ENCODE data around the gene TMEM116.
"Not testable (repeated sequence)": the region's sequence is repeated elsewhere in the genome, so short reads cannot be mapped to it uniquely, and the experiment has no call there.

TMEM116 gene

DNA sequence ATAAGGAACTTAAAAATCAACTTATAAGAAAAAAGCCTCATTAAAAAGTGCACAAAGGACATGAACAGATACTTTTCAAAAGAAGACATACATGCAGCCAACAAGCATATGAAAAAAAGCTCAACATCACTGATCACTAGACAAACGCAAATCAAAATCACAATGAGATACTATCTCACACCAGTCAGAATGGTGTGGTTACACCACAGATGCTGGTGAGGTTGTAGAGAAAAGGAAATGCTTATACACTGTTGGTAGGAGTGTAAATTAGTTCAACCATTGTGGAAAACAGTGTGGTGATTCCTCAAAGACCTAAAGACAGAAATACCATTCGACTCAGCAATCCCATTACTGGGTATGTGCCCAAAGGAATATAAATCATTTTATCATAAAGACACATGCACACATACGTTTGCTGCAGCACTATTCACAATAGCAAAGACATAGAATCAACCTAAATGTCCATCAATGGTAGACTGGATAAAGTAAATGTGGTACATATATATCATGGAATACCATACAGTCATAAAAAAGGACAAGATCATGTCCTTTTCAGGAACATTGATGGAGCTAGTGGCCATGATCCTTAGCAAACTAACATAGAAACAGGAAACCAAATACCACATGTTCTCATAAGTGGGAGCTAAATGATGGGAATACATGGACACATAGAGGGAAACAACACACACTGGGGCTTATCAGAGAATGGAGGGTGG is 61.8 kb downstream of the TMEM116 start:
- not testable (repeated sequence) for H3K27ac ChIP-seq (ENCODE audit: low read length); H3K4me3 ChIP-seq (ENCODE audit: low read length); H3K9me3 ChIP-seq (ENCODE audit: control insufficient read depth, insufficient read depth, low read length); H3K27me3 ChIP-seq (ENCODE audit: control insufficient read depth, insufficient read depth, low read length); DNase-seq (ENCODE audit: low read depth, low spot score); H3K4me1 ChIP-seq (ENCODE audit: control insufficient read depth, insufficient read depth, low read length); H3K36me3 ChIP-seq (ENCODE audit: control insufficient read depth, insufficient read depth, low read length)
- WGBS (ENCODE audit: insufficient coverage, insufficient read length), result no CpG with 5 or more reads among the region's 3 CpGs

DNA sequence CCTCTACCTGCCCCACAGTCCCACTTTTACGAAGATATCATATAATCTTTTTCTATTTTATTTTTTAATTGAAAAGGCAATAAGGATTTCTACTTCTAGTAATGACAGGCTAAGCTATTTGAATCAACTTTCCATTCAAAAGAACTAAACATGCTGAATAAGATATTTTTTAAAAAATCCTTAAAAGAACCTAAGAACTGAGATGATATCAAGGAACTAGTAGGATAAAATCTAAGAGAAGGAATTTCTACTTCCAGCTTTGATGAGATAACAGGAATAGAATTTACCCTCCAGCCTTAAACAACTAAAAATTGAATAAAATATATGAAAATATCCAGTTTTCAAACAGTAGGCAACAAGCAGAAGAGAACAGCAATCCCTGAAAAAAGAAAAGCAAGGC is 69.0 kb downstream of the TMEM116 start:
- no peak overlapping the region for H3K4me3 ChIP-seq (ENCODE audit: low read length)

DNA sequence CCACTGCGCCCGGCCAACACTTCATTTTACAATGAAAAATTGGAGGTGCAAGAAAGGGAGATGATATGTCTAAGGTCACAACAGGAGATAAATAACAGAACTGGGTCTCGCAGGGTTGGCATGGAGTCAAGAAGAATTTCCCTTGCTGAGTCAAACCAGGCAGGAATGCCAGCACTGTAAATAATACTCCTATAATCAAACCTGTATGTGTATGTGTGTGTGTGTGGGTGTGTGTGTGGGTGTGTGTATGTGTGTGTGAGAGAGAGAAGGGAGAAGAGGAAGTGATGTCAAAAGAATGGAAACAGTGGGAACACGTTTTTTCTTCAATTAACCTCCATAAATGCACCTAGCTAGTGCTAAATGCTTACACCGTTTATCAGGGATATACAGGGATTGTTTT is 70.4 kb downstream of the TMEM116 start:
- Histone ChIP-seq H3K27me3 (ENCODE audit: control insufficient read depth, insufficient read depth, low read length) (no peaks in the 10 kb centered on the region), H3K9me3 (ENCODE audit: control insufficient read depth, insufficient read depth, low read length) (no peaks in the 10 kb centered on the region), H3K4me3 (ENCODE audit: low read length) (no peak overlapping the region), H3K36me3 (ENCODE audit: control insufficient read depth, insufficient read depth, low read length) (no peaks in the 10 kb centered on the region), H3K27ac (ENCODE audit: low read length) (no peak overlapping the region), H3K4me1 (ENCODE audit: control insufficient read depth, insufficient read depth, low read length) (no peaks in the 10 kb centered on the region)
- DNase-seq (ENCODE audit: low read depth, low spot score), result no peak
- WGBS (ENCODE audit: insufficient coverage, insufficient read length), result 100% methylated on average over 1 of the region's 5 CpGs

More for the DNA sequence above, 69.0 kb downstream of the TMEM116 start:
- H3K9me3 ChIP-seq (ENCODE audit: control insufficient read depth, insufficient read depth, low read length), result no peaks in the 10 kb centered on the region
- DNase-seq (ENCODE audit: low read depth, low spot score), result no peak
- WGBS (ENCODE audit: insufficient coverage, insufficient read length), result no CpG with 5 or more reads among the region's 1 CpG
- no peaks in the 10 kb centered on the region for H3K36me3 ChIP-seq (ENCODE audit: control insufficient read depth, insufficient read depth, low read length)
- no peaks in the 10 kb centered on the region for H3K4me1 ChIP-seq (ENCODE audit: control insufficient read depth, insufficient read depth, low read length)
- H3K27me3 ChIP-seq (ENCODE audit: control insufficient read depth, insufficient read depth, low read length), result no peaks in the 10 kb centered on the region
- no peak overlapping the region for H3K27ac ChIP-seq (ENCODE audit: low read length)

DNA sequence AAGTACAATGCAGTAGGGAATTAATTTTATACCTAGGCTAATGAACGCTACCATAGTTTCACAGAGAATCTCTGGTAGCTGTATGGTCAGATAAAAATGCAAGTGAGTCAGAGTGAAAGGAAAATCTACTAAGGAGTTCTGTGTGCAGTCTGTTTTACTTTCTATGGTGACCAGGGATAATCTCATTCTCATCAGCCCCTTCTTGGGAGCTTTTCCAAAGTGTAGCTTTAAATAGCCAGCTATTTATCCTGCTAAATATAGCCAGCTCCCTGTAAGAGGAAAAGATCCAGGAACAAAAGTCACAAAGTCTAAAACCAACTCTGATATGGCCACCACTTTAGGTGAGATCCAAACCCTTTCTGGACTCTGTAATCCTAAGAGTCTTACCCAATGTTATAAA is 75.5 kb downstream of the TMEM116 start:
- no peaks in the 10 kb centered on the region for H3K9me3 ChIP-seq (ENCODE audit: control insufficient read depth, insufficient read depth, low read length)
- H3K4me3 ChIP-seq (ENCODE audit: low read length), result no peak overlapping the region
- no peak overlapping the region for H3K27ac ChIP-seq (ENCODE audit: low read length)
- WGBS (ENCODE audit: insufficient coverage, insufficient read length), result no CpG with 5 or more reads among the region's 1 CpG
- H3K27me3 ChIP-seq (ENCODE audit: control insufficient read depth, insufficient read depth, low read length), result no peaks in the 10 kb centered on the region
- no peaks in the 10 kb centered on the region for H3K36me3 ChIP-seq (ENCODE audit: control insufficient read depth, insufficient read depth, low read length)
- DNase-seq (ENCODE audit: low read depth, low spot score), result no peak
- no peaks in the 10 kb centered on the region for H3K4me1 ChIP-seq (ENCODE audit: control insufficient read depth, insufficient read depth, low read length)

DNA sequence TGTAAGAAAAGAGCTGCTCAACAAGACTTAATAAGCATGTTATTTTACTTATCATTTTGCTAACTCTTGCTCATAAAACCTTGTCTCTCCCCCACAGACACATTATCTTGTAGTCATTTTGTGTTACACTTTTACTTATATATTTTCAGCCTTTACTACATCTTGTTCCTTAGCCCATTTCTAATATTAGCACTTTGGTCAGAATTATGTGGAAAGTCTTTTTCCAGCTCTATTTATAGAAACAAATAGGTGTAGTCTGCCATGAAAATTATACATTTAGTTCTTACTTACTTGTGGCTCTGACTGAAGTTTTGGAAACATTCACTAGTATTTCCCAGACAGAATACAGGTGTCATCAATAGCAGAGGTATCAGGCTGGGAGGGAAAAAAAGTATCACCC is 76.1 kb downstream of the TMEM116 start:
- Histone ChIP-seq H3K9me3 (ENCODE audit: control insufficient read depth, insufficient read depth, low read length) (no peaks in the 10 kb centered on the region), H3K27ac (ENCODE audit: low read length) (no peak overlapping the region), H3K4me3 (ENCODE audit: low read length) (no peak overlapping the region), H3K27me3 (ENCODE audit: control insufficient read depth, insufficient read depth, low read length) (no peaks in the 10 kb centered on the region), H3K4me1 (ENCODE audit: control insufficient read depth, insufficient read depth, low read length) (no peaks in the 10 kb centered on the region), H3K36me3 (ENCODE audit: control insufficient read depth, insufficient read depth, low read length) (no peaks in the 10 kb centered on the region)
- DNase-seq (ENCODE audit: low read depth, low spot score), result no peak

DNA sequence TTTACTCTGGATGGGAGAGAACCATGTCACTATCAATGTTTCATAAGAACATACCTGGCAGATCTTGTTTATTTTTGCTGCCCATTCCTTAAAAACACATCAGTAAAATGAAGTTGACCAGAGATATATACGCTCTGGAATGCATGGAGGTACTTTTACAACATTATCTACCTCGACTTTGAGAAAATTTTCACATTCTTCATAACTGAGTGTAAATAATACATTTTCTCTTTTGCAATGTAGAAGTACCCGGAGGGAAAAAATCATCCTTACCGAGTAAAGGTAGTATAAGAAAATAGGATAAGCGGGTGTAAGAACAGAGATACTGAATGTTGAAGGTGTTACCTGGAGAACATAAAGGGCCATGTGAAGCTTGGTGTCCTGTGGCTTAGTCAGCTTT is 80.7 kb downstream of the TMEM116 start:
- no peaks in the 10 kb centered on the region for H3K36me3 ChIP-seq (ENCODE audit: control insufficient read depth, insufficient read depth, low read length)
- no peaks in the 10 kb centered on the region for H3K4me1 ChIP-seq (ENCODE audit: control insufficient read depth, insufficient read depth, low read length)
- DNase-seq (ENCODE audit: low read depth, low spot score), result no peak
- no peak overlapping the region for H3K4me3 ChIP-seq (ENCODE audit: low read length)
- no CpG with 5 or more reads among the region's 5 CpGs for WGBS (ENCODE audit: insufficient coverage, insufficient read length)
- no peak overlapping the region for H3K27ac ChIP-seq (ENCODE audit: low read length)
- H3K27me3 ChIP-seq (ENCODE audit: control insufficient read depth, insufficient read depth, low read length), result no peaks in the 10 kb centered on the region
- H3K9me3 ChIP-seq (ENCODE audit: control insufficient read depth, insufficient read depth, low read length), result no peaks in the 10 kb centered on the region

DNA sequence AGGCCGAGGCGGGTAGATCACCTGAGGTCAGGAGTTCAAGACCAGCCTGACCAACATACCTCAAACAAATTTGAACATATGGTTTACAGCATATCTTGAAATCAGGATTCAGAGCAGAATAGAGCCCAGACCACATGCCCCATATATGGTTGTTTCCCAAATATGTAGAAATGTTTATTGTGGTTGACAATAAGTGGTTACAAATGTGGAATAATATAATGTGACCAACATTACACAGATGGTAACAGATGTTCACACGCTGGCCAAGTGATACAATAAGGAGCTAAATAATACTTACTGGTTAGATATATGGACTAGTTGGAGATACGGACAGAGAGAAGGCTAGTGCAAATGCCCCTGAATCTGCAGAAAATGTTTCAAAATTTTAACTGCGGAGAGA is 85.6 kb downstream of the TMEM116 start:
- H3K36me3 ChIP-seq (ENCODE audit: control insufficient read depth, insufficient read depth, low read length), result no peaks in the 10 kb centered on the region
- no peak for DNase-seq (ENCODE audit: low read depth, low spot score)
- WGBS (ENCODE audit: insufficient coverage, insufficient read length), result no CpG with 5 or more reads among the region's 5 CpGs
- no peak overlapping the region for H3K27ac ChIP-seq (ENCODE audit: low read length)
- no peaks in the 10 kb centered on the region for H3K4me1 ChIP-seq (ENCODE audit: control insufficient read depth, insufficient read depth, low read length)
- no peak overlapping the region for H3K4me3 ChIP-seq (ENCODE audit: low read length)
- H3K9me3 ChIP-seq (ENCODE audit: control insufficient read depth, insufficient read depth, low read length), result no peaks in the 10 kb centered on the region
- H3K27me3 ChIP-seq (ENCODE audit: control insufficient read depth, insufficient read depth, low read length), result no peaks in the 10 kb centered on the region

DNA sequence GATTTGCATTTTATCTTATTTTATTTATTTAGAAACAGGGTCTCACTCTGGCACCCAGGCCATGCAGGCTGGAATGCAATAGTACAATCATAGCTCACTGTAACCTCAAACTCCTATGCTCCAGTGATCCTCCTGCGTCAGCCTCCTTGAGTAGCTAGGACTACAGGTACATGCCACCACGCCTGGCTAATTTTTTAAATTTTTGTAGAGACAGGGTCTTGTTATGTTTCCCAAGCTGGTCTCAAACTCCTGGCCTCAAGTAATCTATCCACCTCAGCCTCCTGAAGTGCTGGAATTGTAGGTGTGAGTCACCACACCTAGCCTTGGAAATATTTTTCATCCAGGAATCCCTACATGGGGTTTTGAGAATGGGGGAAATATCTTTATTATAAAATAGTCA is 86.3 kb downstream of the TMEM116 start:
- Histone ChIP-seq H3K9me3 (ENCODE audit: control insufficient read depth, insufficient read depth, low read length) (no peaks in the 10 kb centered on the region), H3K27ac (ENCODE audit: low read length) (no peak overlapping the region), H3K4me1 (ENCODE audit: control insufficient read depth, insufficient read depth, low read length) (no peaks in the 10 kb centered on the region), H3K4me3 (ENCODE audit: low read length) (no peak overlapping the region), H3K36me3 (ENCODE audit: control insufficient read depth, insufficient read depth, low read length) (no peaks in the 10 kb centered on the region), H3K27me3 (ENCODE audit: control insufficient read depth, insufficient read depth, low read length) (no peaks in the 10 kb centered on the region)
- no peak for DNase-seq (ENCODE audit: low read depth, low spot score)
- no CpG with 5 or more reads among the region's 2 CpGs for WGBS (ENCODE audit: insufficient coverage, insufficient read length)

DNA sequence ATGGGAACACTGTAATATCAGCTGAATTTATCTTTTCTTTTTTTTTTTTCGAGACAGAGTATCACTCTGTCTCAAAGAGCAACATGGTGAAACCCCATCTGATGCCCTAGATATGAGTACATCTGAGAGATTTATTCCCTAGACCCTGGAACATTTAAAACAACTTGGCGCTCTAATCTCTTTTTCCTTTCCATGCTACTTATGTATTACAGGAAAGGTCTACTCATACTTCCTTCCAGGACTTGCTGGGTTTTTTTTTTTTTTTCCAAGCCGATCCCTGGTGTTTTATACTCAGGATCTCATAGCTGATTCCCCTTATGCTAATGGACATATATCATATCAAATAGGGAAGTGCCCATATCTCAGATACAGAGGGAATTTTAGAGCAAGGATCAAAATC is 87.8 kb downstream of the TMEM116 start:
- Histone ChIP-seq H3K27me3 (ENCODE audit: control insufficient read depth, insufficient read depth, low read length) (no peaks in the 10 kb centered on the region), H3K27ac (ENCODE audit: low read length) (no peak overlapping the region)

DNA sequence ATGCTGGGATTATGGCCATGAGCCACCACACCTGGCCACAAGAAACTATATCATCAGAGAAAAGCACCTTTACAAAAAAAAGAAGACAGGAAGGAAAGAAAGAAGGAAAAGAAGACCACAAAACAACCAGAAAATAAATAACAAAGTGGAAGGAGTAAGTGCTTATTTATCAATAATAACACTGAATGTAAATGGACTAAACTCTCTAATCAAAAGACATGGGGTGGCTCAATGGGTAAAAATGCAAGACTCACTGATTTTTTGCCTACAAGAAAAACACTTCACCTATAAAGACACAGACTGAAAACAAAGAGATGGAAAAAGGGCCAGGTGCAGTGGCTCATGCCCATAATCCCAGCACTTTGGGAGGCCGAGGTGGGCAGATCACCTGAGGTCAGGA is 105.2 kb downstream of the TMEM116 start:
- H3K27ac ChIP-seq (ENCODE audit: low read length), result no peak overlapping the region
- H3K9me3 ChIP-seq (ENCODE audit: control insufficient read depth, insufficient read depth, low read length), result no peaks in the 10 kb centered on the region
- no peak overlapping the region for H3K4me3 ChIP-seq (ENCODE audit: low read length)
- H3K4me1 ChIP-seq (ENCODE audit: control insufficient read depth, insufficient read depth, low read length), result no peaks in the 10 kb centered on the region
- WGBS (ENCODE audit: insufficient coverage, insufficient read length), result no CpG with 5 or more reads among the region's 1 CpG
- H3K27me3 ChIP-seq (ENCODE audit: control insufficient read depth, insufficient read depth, low read length), result no peaks in the 10 kb centered on the region
- DNase-seq (ENCODE audit: low read depth, low spot score), result no peak
- no peaks in the 10 kb centered on the region for H3K36me3 ChIP-seq (ENCODE audit: control insufficient read depth, insufficient read depth, low read length)

More for the DNA sequence above, 87.8 kb downstream of the TMEM116 start:
- no peak for DNase-seq (ENCODE audit: low read depth, low spot score)
- WGBS (ENCODE audit: insufficient coverage, insufficient read length), result no CpG with 5 or more reads among the region's 3 CpGs
- H3K36me3 ChIP-seq (ENCODE audit: control insufficient read depth, insufficient read depth, low read length), result no peaks in the 10 kb centered on the region
- H3K4me3 ChIP-seq (ENCODE audit: low read length), result no peak overlapping the region
- no peaks in the 10 kb centered on the region for H3K4me1 ChIP-seq (ENCODE audit: control insufficient read depth, insufficient read depth, low read length)
- no peaks in the 10 kb centered on the region for H3K9me3 ChIP-seq (ENCODE audit: control insufficient read depth, insufficient read depth, low read length)

DNA sequence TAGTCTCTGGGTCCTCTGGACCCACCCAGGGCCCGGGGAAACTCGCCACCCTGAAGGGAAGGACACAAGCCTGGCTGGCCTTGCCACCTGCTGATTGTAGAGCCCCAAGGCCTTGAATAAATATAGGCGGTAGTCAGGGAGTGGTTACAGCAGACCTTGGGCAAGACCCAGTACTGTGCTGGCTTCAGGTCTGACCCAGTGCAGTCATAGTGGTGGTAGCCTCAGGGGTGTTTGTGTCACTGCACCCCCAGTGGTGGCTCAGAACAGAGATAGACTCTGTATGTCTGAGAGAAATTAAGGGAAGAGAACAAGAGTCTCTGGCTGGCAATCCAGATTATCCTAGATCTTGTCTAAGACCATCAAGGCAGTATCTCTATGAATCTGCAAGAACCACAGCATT is 107.5 kb downstream of the TMEM116 start:
- WGBS (ENCODE audit: insufficient coverage, insufficient read length), result no CpG with 5 or more reads among the region's 3 CpGs
- Histone ChIP-seq H3K27me3 (ENCODE audit: control insufficient read depth, insufficient read depth, low read length) (no peaks in the 10 kb centered on the region), H3K4me1 (ENCODE audit: control insufficient read depth, insufficient read depth, low read length) (no peaks in the 10 kb centered on the region), H3K27ac (ENCODE audit: low read length) (no peak overlapping the region), H3K9me3 (ENCODE audit: control insufficient read depth, insufficient read depth, low read length) (no peaks in the 10 kb centered on the region), H3K4me3 (ENCODE audit: low read length) (no peak overlapping the region), H3K36me3 (ENCODE audit: control insufficient read depth, insufficient read depth, low read length) (no peaks in the 10 kb centered on the region)
- DNase-seq (ENCODE audit: low read depth, low spot score), result no peak

Measured in iPS DF 6.9 (cell line).